ENCODE data around the gene IRGM.

- TF ChIP-seq, protein P1, sequence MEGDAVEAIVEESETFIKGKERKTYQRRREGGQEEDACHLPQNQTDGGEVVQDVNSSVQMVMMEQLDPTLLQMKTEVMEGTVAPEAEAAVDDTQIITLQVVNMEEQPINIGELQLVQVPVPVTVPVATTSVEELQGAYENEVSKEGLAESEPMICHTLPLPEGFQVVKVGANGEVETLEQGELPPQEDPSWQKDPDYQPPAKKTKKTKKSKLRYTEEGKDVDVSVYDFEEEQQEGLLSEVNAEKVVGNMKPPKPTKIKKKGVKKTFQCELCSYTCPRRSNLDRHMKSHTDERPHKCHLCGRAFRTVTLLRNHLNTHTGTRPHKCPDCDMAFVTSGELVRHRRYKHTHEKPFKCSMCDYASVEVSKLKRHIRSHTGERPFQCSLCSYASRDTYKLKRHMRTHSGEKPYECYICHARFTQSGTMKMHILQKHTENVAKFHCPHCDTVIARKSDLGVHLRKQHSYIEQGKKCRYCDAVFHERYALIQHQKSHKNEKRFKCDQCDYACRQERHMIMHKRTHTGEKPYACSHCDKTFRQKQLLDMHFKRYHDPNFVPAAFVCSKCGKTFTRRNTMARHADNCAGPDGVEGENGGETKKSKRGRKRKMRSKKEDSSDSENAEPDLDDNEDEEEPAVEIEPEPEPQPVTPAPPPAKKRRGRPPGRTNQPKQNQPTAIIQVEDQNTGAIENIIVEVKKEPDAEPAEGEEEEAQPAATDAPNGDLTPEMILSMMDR (IDR thresholded peaks at IDR 0.05; ENCODE audit: low read depth, low read length) = no peak
- TF ChIP-seq POLR2A (IDR thresholded peaks at IDR 0.05; ENCODE audit: extremely low read depth, insufficient read length) = no peak
- TF ChIP-seq MAX (IDR thresholded peaks at IDR 0.05; ENCODE audit: low read depth, low read length) = no peak
- TF ChIP-seq MYC (IDR thresholded peaks at IDR 0.05; ENCODE audit: low read depth, low read length) = no peak
Observed at GRCh38 chr5:150860246-150860821, 14.0 kb downstream of the IRGM start.

Data from NB4 (cell line).